MG63 (cell line): ENCODE data around the gene RAB5A. TPM values are rescaled to one million over a fixed set of nuclear protein-coding genes. Genes with fewer than 3 reads are reported as not detected.
A peak's percentile ranks its signal among the peaks of the same experiment; 100 is the strongest.
"Not testable (repeated sequence)": the region's sequence is repeated elsewhere in the genome, so short reads cannot be mapped to it uniquely, and the experiment has no call there.

ENCODE experiments used
- DNase-seq: peaks from one replicate; pipeline ENCODE4 v3.0.0-alpha.2; 2020
- H3K27me3 ChIP-seq: fragments of 250-450 bp; sonication (Bioruptor Pico); 2 replicates; pipeline ENCODE4 v1.5.1; 2020; ENCODE audit warnings: mild to moderate bottlenecking, moderate library complexity
- H3K36me3 ChIP-seq: fragments of 250-450 bp; sonication (Bioruptor Pico); 2 replicates; pipeline ENCODE4 v1.5.1; 2020; ENCODE audit warnings: mild to moderate bottlenecking, moderate library complexity
- H3K4me3 ChIP-seq: fragments of 250-450 bp; sonication (Bioruptor Pico); 2 replicates; pipeline ENCODE4 v1.5.1; 2020; ENCODE audit warnings: mild to moderate bottlenecking, moderate library complexity
- H3K9me3 ChIP-seq: fragments of 250-450 bp; sonication (Bioruptor Pico); 2 replicates; pipeline ENCODE4 v1.5.1; 2020; ENCODE audit warnings: mild to moderate bottlenecking, moderate library complexity
- total RNA-seq: library from RNA; depleted of rRNA; stranded (reverse); fragments of >200 nt; shearing (Covaris generic); gene quantifications from 2 replicates; pipeline ENCODE4 v1.2.3, GENCODE V29; 2014; ENCODE audit warnings: low replicate concordance; rRNA removed

RAB5A gene, protein sequence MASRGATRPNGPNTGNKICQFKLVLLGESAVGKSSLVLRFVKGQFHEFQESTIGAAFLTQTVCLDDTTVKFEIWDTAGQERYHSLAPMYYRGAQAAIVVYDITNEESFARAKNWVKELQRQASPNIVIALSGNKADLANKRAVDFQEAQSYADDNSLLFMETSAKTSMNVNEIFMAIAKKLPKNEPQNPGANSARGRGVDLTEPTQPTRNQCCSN
- 22.1 and 38.1 TPM in 2 replicates for total RNA-seq

DNA sequence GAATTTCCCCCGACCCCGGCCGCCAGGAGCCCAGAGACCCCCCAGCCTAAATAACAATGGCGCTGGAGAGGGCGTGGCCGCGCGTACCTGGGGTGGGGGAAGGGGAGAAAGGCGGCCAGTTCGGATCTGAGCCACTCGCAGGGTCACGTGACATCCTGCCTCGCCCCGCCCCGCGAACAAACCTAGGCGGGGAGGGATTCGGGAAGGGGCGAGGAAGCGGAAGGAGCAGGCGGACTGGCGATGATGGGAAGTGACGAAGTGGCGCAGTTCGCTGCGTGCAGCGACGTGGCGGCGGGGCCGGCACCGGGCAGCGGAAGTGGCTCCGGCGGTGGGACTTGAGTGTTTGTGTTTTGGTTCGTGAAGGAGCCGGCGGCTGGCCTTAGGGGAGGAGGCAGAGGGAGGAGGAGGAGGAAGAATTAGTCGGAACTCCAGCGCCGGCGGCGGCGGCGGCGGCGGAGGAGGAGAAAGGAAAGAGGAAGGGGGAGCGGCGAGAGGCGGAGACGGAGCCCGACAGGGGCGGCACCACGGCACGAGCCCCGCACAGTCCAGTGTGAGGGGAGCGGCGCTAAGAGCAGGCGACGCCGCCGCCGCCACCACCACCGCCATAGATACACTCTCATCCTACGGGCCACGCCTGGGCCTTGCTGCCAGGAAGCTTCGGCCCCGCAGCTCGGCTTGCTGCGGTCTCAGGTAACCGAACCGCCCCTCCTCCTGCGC is at the start of gene RAB5A:
Gene RAB5A (plus strand): TSS at position 266 of the 717 bp plus-strand sequence. CDS start 3,802 bp downstream, outside the sequence.
- Histone ChIP-seq H3K4me3 (peak within 1 kb of the TSS; percentile 86), H3K36me3 (peaks cover 10% of the 10 kb centered on the region; the same call in 1 of the 2 replicates), H3K27me3 (no peaks in the 10 kb centered on the region), H3K9me3 (no peaks in the 10 kb centered on the region)
- DNase-seq, result peak; percentile 94

DNA sequence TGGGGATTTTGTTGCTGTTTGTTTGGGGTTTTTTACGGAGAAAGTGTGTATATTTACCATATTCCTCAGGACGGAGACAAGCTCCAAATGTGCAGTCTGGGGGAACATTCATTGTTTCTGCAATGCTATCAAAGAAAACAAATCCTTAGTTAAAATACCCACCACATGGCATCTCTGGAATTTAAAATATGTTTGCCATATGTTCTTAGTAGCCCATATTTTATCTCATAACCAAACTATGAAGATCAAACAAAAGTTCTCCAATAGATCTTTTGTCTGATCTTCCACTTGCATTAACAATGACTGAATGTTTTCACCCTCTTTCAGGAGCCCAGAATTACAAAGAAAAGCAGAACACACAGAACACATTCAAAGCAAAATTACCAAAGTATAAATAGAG is 48.2 kb upstream of the RAB5A start:
- H3K9me3 ChIP-seq, result no peaks in the 10 kb centered on the region
- H3K4me3 ChIP-seq, result no peak overlapping the region
- no peaks in the 10 kb centered on the region for H3K27me3 ChIP-seq
- DNase-seq, result no peak
- no peaks in the 10 kb centered on the region for H3K36me3 ChIP-seq

DNA sequence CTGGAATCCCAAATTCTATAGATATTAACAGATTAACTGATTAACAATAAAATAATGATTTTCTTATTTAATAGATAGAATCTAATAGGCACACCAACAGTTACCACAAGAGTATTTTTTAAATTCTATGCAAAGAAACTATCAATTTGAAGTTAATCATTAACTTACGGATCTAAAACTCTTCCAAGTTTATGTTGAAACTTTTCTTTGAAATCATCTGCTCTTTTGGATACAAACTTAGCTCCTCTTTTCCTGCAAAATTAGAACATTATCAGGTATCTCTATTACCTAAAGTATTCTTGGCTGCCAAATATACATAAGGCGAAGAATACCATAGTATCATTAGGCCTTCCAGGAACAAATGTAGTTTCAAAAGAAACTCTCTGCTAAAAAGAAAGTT is 47.6 kb upstream of the RAB5A start:
- Histone ChIP-seq H3K9me3 (no peaks in the 10 kb centered on the region), H3K27me3 (no peaks in the 10 kb centered on the region), H3K36me3 (no peaks in the 10 kb centered on the region), H3K4me3 (no peak overlapping the region)
- no peak for DNase-seq

DNA sequence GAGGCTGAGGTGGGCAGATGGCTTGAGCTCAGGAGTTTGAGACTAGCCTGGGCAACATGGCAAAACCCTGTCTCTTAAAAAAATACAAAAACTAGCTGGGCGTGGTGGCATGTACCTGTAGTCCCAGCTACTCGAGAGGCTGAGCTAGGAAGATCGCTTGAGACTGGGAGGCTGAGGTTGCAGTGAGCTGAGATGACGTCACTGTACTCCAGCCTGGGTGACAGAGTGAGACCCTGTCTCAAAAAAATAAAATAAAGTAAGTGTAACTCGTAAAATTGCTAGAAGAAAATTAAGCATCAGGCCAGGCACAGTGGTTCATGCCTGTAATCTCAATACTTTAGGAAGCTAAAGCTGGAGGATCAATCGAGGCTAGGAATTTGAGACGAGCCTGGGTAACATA is 47.1 kb upstream of the RAB5A start:
- not testable (repeated sequence) for H3K9me3 ChIP-seq

DNA sequence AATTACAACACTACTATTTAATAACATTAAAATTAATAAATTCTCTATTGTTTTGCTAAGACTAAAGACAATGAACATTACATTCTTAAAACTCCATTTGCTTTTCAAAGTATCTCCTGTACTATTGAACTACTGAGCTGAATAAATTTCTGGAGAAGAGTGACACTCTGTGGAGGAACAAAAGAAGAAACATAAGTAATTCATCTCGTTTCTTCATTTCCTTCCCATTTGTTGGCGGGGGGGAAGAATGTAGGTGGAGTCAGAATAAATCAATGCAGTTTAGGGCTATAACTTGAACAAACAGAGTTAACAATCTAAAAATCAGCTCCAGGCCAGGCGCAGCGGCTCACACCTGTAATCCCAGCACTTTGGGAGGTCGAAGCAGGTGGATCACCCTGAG is 45.6 kb upstream of the RAB5A start:
- Histone ChIP-seq H3K36me3 (no peaks in the 10 kb centered on the region), H3K27me3 (no peaks in the 10 kb centered on the region)
- no peak for DNase-seq

More for the DNA sequence above, 47.1 kb upstream of the RAB5A start:
- H3K36me3 ChIP-seq, DNase-seq, H3K4me3 ChIP-seq, H3K27me3 ChIP-seq: not testable (repeated sequence)

DNA sequence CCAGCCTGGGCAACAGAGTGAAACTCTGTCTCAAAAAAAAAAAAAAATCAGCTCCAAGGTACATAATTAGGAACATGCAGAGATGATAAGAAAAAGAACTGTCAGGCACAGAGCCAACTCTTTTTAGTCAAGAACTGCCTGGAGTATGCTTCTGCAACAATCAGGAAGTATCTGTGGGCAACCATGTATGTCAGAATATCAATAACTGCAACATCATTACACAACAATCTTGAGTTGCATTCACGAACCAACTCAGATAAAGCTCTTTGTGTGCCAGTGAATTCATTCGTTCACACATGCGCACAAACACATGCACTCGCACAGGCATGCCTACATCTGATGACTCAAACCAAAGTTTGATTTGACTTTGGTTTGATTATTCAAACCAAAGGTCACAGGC is 45.0 kb upstream of the RAB5A start:
- Histone ChIP-seq H3K4me3 (no peak overlapping the region), H3K27me3 (no peaks in the 10 kb centered on the region), H3K36me3 (no peaks in the 10 kb centered on the region), H3K9me3 (no peaks in the 10 kb centered on the region)
- DNase-seq, result no peak

More for the DNA sequence above, 45.6 kb upstream of the RAB5A start:
- Histone ChIP-seq H3K9me3 (no peaks in the 10 kb centered on the region), H3K4me3 (no peak overlapping the region)

DNA sequence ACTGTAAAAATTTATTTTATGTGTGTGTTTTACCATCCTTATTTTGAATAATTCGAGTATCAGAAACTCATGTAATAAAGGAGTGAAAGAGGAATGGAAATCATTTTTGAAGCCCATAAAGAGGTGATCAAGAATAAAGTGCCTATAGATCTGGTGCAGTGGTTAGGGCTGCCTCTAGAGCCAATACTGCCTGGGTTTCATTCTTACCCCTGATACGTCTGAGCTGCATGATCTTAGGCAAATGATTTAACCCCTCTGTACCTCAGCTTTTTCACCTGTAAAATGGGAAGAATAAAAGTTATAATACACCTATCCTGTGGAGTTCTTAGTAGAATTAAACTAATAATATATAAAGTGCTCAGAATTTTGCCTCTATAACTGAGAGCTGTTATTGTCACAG is 43.2 kb upstream of the RAB5A start:
- no peak for DNase-seq
- no peaks in the 10 kb centered on the region for H3K27me3 ChIP-seq
- H3K36me3 ChIP-seq, result no peaks in the 10 kb centered on the region
- no peaks in the 10 kb centered on the region for H3K9me3 ChIP-seq
- H3K4me3 ChIP-seq, result no peak overlapping the region

DNA sequence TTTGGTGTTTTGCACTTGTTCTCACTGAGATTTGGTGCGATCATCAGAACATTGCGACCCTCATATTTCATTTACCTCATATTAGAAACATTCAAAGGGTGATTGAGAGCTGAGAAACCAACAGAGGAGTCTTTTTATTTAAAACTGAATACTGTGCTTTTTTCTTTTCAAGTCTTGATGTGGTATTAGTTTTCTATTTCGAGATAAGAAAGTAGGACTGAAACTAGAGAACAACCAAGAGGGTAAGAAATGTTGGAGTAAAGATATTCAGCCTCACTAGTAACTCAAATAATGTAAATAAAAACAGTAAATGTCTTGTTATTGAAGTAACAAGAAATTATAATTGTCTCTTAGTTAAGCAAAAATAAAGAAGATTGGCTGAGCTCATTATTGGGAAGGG is 39.4 kb upstream of the RAB5A start:
- Histone ChIP-seq H3K9me3 (no peaks in the 10 kb centered on the region), H3K27me3 (no peaks in the 10 kb centered on the region), H3K4me3 (no peak overlapping the region), H3K36me3 (no peaks in the 10 kb centered on the region)
- DNase-seq, result no peak

DNA sequence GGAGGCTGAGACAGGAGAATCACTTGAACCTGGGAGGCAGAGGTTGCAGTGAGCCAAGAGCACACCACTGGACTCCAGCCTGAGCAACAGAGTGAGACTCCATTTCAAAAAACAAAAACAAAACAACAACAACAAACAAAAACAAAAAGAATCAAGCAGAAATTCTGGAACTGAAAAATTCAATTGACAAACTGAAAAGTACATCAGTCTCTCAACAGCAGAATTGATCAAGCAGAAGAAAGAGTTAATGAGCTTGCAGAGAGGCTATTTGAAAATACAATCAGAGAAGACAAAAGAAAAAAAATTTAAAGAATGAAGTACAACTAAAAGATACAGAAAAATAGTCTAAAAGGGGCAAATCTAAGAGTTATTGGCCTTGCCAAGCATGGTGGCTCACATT is 35.4 kb upstream of the RAB5A start:
- Histone ChIP-seq H3K27me3 (no peaks in the 10 kb centered on the region), H3K4me3 (no peak overlapping the region), H3K36me3 (no peaks in the 10 kb centered on the region), H3K9me3 (no peaks in the 10 kb centered on the region)
- DNase-seq, result no peak

DNA sequence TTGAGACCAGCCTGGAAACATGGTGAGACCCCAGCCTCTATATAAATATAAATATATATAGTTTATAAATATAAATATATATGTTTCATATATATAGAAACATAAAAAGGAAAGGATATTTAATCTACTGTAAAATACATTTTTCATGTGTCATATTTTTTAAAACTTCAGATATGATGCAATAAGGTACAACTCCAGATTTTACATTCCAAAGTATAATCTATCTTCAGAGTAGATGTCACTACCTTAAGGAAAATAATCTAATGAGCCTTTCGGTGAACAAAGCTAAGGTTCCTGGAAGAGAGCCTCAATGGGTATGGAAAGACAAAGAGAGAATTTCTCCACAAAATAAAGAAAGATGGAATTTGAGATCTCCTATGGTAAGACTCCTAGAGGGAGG is 29.7 kb upstream of the RAB5A start:
- H3K27me3 ChIP-seq, result no peaks in the 10 kb centered on the region
- H3K4me3 ChIP-seq, result no peak overlapping the region
- DNase-seq, result no peak
- no peaks in the 10 kb centered on the region for H3K9me3 ChIP-seq
- H3K36me3 ChIP-seq, result no peaks in the 10 kb centered on the region

DNA sequence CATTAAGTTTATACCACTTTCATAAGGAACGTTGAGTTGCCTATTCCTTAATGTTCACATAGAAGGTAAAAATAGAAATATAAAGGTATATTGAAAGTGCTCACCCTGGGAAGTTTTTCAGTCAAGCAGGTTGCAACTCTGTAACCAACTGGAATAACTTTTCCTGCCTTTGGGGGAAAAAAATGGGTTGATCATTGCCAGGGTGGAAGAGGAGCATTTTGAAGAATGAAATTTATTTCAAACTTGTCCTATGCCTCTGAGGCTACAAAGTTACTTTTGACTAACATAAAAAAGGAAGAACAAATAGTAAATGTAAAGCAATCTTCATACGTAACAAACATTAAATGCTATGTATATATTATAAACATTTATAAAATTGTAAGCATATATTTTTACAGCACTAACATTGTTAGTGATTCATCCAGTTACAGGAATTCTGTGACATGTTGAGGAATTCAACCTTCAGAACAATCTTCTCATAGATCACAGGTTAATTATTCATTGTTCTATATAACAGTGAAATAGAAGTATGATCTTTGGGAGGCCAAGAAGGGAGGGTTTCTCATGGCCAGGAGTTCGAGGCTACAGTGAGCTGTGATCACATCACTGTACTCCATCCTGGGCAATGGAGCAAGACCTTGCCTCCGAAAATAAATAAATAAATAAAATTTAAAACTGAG is 26.4 kb upstream of the RAB5A start:
- no peaks in the 10 kb centered on the region for H3K27me3 ChIP-seq
- no peaks in the 10 kb centered on the region for H3K9me3 ChIP-seq
- DNase-seq, result no peak
- H3K36me3 ChIP-seq, result no peaks in the 10 kb centered on the region
- H3K4me3 ChIP-seq, result no peak overlapping the region

DNA sequence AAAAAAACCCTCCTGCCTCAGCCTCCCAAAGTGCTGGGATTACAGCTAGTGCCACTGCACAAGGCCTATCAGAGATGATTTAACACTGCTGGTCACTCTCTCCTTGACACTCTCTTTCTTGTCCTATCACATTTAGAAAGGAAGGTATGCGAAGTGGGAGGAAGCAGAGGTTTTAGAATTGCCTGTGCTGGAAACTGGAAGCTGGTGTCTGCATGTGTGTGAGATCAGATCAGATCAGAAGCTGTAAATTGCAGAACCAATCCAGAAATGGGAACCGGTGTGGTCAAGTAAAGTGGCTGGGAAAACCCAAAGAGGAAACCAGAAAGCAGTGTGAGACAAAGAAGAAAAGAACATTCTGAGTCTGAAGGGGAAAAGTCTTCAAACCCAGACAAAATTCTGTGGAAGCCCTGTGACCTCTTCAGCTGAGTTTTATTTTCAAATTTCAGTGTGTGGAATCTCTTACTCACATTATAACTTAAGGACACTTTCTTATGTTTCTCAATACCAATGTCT is 15.7 kb upstream of the RAB5A start:
- H3K4me3 ChIP-seq, result no peak overlapping the region
- H3K9me3 ChIP-seq, result no peaks in the 10 kb centered on the region
- H3K36me3 ChIP-seq, result no peaks in the 10 kb centered on the region
- no peak for DNase-seq
- no peaks in the 10 kb centered on the region for H3K27me3 ChIP-seq

DNA sequence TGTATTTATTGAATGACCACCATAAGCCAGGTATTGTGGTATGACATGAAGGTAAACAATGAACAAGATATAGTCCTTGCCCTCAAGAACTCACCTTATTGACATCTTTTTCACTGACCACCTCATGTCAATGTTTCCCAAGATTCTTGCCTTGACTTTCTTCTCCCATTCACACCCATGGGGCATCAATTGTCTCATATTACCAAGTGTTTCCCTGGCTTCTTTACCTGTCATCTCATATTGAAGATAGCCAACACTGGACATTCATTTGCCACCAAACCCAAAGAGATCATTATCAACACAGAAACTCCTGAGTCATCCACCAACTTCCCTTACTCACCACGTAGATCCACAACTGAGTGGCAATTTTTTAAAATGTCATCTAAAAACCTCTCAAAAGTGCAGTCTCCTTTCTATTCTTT is 15.1 kb upstream of the RAB5A start:
- Histone ChIP-seq H3K36me3 (no peaks in the 10 kb centered on the region), H3K27me3 (no peaks in the 10 kb centered on the region), H3K9me3 (no peaks in the 10 kb centered on the region), H3K4me3 (no peak overlapping the region)
- no peak for DNase-seq

DNA sequence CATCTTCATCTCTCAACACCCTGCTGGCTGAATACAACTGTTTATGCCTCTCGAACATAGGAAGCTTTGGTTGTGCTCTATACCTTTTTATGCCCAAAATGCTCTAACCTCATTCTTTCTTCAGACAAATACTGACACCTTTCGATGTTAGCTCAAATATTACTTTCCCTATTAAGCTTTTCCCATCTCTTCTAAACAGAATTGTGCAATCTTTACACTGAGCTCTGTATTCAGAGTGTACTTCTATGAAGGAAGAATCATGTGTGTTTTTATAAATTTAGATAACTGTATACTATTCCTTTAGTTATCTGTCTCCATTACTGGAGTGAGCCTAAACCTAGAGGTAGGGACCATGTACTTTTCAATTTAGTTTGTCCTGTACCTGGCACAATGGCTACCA is 14.5 kb upstream of the RAB5A start:
- Histone ChIP-seq H3K36me3 (no peaks in the 10 kb centered on the region), H3K27me3 (no peaks in the 10 kb centered on the region), H3K9me3 (no peaks in the 10 kb centered on the region), H3K4me3 (no peak overlapping the region)
- DNase-seq, result no peak

DNA sequence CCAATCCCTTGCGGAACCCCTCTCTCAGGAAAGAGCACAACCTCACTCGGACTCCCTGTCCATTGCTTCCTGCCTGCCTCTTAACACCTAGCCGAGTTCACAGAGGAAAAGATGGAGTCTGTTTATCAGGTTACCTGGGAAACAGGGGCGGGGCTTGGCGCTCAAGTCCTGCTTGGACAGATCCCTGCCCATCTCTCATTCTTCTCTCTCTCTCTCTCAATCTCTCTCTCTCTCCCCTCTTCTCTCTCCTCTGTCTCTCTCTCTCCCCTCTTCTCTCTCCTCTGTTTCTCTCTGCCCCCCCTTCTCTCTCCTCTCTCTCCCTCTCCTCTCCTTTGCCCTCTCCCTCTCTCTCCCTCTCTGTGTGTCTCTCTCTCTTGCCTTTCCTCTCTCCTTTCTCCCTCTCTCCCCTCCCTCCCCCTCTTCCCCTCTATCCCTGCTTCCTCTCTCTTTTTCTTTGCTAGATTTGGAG is 12.8 kb upstream of the RAB5A start, which contains the start of gene EFHB:
Gene EFHB (minus strand): TSS at position 120 of the 469 bp plus-strand sequence. CDS start 199 bp downstream, outside the sequence.
- Histone ChIP-seq H3K36me3 (no peaks in the 10 kb centered on the region), H3K9me3 (no peaks in the 10 kb centered on the region), H3K27me3 (no peaks in the 10 kb centered on the region), H3K4me3 (no peak within 1 kb of the TSS)
- peak; percentile 9 for DNase-seq

DNA sequence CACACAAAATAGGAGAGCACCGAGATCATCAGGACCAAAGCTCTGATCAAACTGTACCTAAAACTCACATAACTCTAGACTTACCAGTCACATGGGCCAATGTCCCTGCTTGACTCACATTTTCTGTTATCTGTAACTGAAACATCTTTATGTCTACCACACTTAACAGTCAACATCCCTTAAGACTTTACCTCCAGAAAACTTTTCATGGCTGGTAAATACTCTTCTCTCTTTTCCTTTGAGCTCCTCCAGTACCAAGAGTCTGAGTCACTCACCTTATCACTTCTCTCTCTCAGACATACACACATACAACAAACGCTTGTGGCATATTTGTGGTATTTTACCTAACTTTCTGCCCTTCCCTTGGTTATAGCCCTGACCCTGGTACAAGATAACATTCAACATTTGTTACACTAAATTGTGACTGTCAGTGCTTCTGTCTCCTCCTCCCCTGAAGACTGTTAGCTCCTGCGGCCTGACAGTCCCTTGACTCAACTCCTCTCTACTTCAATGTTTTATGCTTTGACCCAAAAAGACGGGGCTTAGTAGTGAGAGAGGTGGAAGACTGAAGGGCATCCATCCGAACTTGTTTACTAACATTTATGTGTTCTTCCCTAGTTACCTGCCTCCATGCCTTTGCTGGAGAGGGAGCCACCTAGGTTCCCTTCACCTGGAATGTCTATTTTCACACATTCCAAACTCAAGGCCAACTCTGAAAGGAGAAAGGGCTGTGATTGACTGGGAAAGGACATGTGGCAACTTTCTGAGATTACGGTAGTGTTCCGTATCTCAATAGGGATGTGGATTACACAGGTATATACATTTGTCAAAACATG is 9.2 kb upstream of the RAB5A start:
- DNase-seq, result no peak
- no peak overlapping the region for H3K4me3 ChIP-seq
- H3K9me3 ChIP-seq, result no peaks in the 10 kb centered on the region
- no peaks in the 10 kb centered on the region for H3K27me3 ChIP-seq
- no peaks in the 10 kb centered on the region for H3K36me3 ChIP-seq
